H1 (cell line): Measurements from ENCODE around the gene AQP2. TPM values are rescaled to one million over a fixed set of nuclear protein-coding genes. Genes with fewer than 3 reads are reported as not detected.

Experiments used
- CEBPB ChIP-seq: IDR thresholded peaks from 2 replicates; pipeline ENCODE4 v1.6.1; 2012; ENCODE audit warnings: low read depth, low read length
- CHD7 ChIP-seq: fragments of 300-600 bp; sonication (generic); IDR thresholded peaks from 2 replicates; pipeline ENCODE4 v1.7.1; 2012; ENCODE audit warnings: low read length, moderate library complexity, mild to moderate bottlenecking, inconsistent platforms; ENCODE audit not compliant: insufficient replicate concordance
- CTBP2 ChIP-seq: IDR thresholded peaks from 2 replicates; pipeline ENCODE4 v1.7.0; 2011; ENCODE audit warnings: borderline replicate concordance, mild to moderate bottlenecking, moderate library complexity, mixed read lengths, low read length; ENCODE audit not compliant: insufficient read depth, insufficient read length
- GABPA ChIP-seq: IDR thresholded peaks from 2 replicates; pipeline ENCODE4 v1.6.1; 2011; ENCODE audit warnings: mild to moderate bottlenecking, low read length, moderate library complexity, borderline replicate concordance; ENCODE audit not compliant: insufficient read depth
- PHF8 ChIP-seq: fragments of 200-600 bp; sonication (generic); conservative IDR thresholded peaks from 2 replicates; pipeline ENCODE4 v1.7.1; 2012; ENCODE audit warnings: low read depth, mild to moderate bottlenecking, inconsistent platforms, low read length, moderate library complexity
- SP2 ChIP-seq: IDR thresholded peaks from 2 replicates; pipeline ENCODE4 v1.6.1; 2012; ENCODE audit warnings: mild to moderate bottlenecking, low read length, inconsistent platforms
- SP4 ChIP-seq: IDR thresholded peaks from 2 replicates; pipeline ENCODE4 v1.6.1; 2012; ENCODE audit warnings: low read length, inconsistent platforms
- TCF12 ChIP-seq: IDR thresholded peaks from 2 replicates; pipeline ENCODE4 v1.6.1; 2011; ENCODE audit warnings: low read depth, mild to moderate bottlenecking, low read length
- TEAD4 ChIP-seq: IDR thresholded peaks from 2 replicates; pipeline ENCODE4 v1.6.1; 2012; ENCODE audit warnings: low read depth, low read length, inconsistent platforms, mixed read lengths
- USF2 ChIP-seq: IDR thresholded peaks from 2 replicates; pipeline ENCODE4 v1.6.1; 2011; ENCODE audit warnings: low read length, improper control_type of control experiment
- polyA plus RNA-seq, 7 experiments: library from polyadenylated mRNA; depleted of rRNA in 3 of 7; stranded (reverse) in 5 of 7; unstranded in 2 of 7; fragments of >200 nt in 5 of 7; fragments of 200-250 nt in 2 of 7; gene quantifications; 1 replicate in 5 of 7; 2 replicates in 1 of 7; 4 replicates in 1 of 7; pipeline versions ENCODE4 v1.2.1 to v1.2.3, GENCODE V29; 2011 to 2013; ENCODE audit warnings: missing spikeins in 2 of 7, mixed read lengths in 2 of 7
- total RNA-seq: library from RNA; stranded (reverse); fragmentation: NEBNext Ultra II Directional; extraction: Animal tissue kit (Norgen Biotek cat#: 25700); gene quantifications from 2 replicates; pipeline ENCODE4 v1.2.1, GENCODE V29; 2021

The AQP2 gene
- total and polyA plus RNA-seq, 2 of the 8 experiments (the other 6 are each of a cell fraction or from before 2014, with no cell fraction given) = not detected

GRCh38 chr12:49945394-49946080 is 5.0 kb upstream of the AQP2 start (continued):
- TF ChIP-seq CHD7 = no peak
- TF ChIP-seq SP4 = no peak
- no peak for TF ChIP-seq SP2
- TF ChIP-seq TCF12 = no peak
- peak; percentile 44 for TF ChIP-seq CTBP2
- TF ChIP-seq GABPA = peak; percentile 60; the same call in 1 of the 2 replicates
- TF ChIP-seq USF2 = no peak
- no peak for TF ChIP-seq TEAD4
- TF ChIP-seq PHF8 = no peak
- no peak for TF ChIP-seq CEBPB
